CD4-positive, alpha-beta T cell treated with Interferon alpha-2 for 1 hour (primary cell): ENCODE measurements around the gene HEATR1.
"Not testable (repeated sequence)": the region's sequence is repeated elsewhere in the genome, so short reads cannot be mapped to it uniquely, and the experiment has no call there.

ENCODE experiments used
- DNase-seq, 2 donors: peaks; one replicate each; pipeline ENCODE4 v3.0.0-alpha.2; 2020 to 2022

HEATR1 gene

GRCh38 chr1:236581528-236581927, 22.8 kb downstream of the HEATR1 start:
- no peak for DNase-seq

- not testable (repeated sequence) for DNase-seq
These were observed 23.9 kb downstream of the HEATR1 start for GRCh38 chr1:236580404-236580803.

GRCh38 chr1:236578661-236579060, 25.7 kb downstream of the HEATR1 start:
- DNase-seq, result no peak

GRCh38 chr1:236577041-236577440, 27.3 kb downstream of the HEATR1 start:
- DNase-seq, result not testable (repeated sequence)

- no peak for DNase-seq
These were observed 28.3 kb downstream of the HEATR1 start for GRCh38 chr1:236576004-236576403.

- no peak for DNase-seq
These were observed 28.8 kb downstream of the HEATR1 start for GRCh38 chr1:236575523-236575922.

GRCh38 chr1:236568285-236568894, 35.9 kb downstream of the HEATR1 start:
- no peak for DNase-seq

- DNase-seq, result no peak
These were observed 38.8 kb downstream of the HEATR1 start for GRCh38 chr1:236565530-236565929.

- no peak for DNase-seq
These were observed 42.3 kb downstream of the HEATR1 start for GRCh38 chr1:236561976-236562375.

GRCh38 chr1:236560213-236560771, 44.0 kb downstream of the HEATR1 start:
- DNase-seq, result no peak

GRCh38 chr1:236558846-236559245, 45.5 kb downstream of the HEATR1 start:
- DNase-seq, result no peak

GRCh38 chr1:236558081-236558480, 46.2 kb downstream of the HEATR1 start:
- no peak for DNase-seq

GRCh38 chr1:236556606-236557005, 47.7 kb downstream of the HEATR1 start:
- DNase-seq, result no peak

- DNase-seq, result no peak
These were observed 50.9 kb downstream of the HEATR1 start for GRCh38 chr1:236553370-236553769.

- DNase-seq, result no peak
These were observed 51.4 kb downstream of the HEATR1 start for GRCh38 chr1:236552901-236553300.

GRCh38 chr1:236552096-236552495, 52.2 kb downstream of the HEATR1 start:
- DNase-seq, result no peak

- no peak for DNase-seq
These were observed 53.1 kb downstream of the HEATR1 start for GRCh38 chr1:236550961-236551851.

GRCh38 chr1:236548452-236548851, 55.9 kb downstream of the HEATR1 start:
- no peak for DNase-seq

GRCh38 chr1:236545621-236546169, 58.6 kb downstream of the HEATR1 start:
- peak in 1 of 2 donors; percentile 26 for DNase-seq

GRCh38 chr1:236543065-236543669, 61.1 kb downstream of the HEATR1 start:
- no peak for DNase-seq

GRCh38 chr1:236541710-236542109, 62.6 kb downstream of the HEATR1 start:
- no peak for DNase-seq

GRCh38 chr1:236540813-236541465, 63.4 kb downstream of the HEATR1 start:
- no peak for DNase-seq

GRCh38 chr1:236536540-236536939, 67.8 kb downstream of the HEATR1 start:
- no peak for DNase-seq
